Activated CD4-positive, CD25-positive, alpha-beta regulatory T cell treated with anti-CD3 and anti-CD28 coated beads, Interleukin-2, amount 50 U/mL, for 24 hours (primary cell): Measurements from ENCODE around the gene RHOBTB1.
"Not testable (repeated sequence)": the region's sequence is repeated elsewhere in the genome, so short reads cannot be mapped to it uniquely, and the experiment has no call there.

Experiments
- ATAC-seq, 2 donors: fragments of 150-1000 bp; cut with Tn5 transposase; one replicate each; pipeline ENCODE4 v1.10.0; 2021; ENCODE audit warnings: mild to moderate bottlenecking in 1 of 2, moderate library complexity in 1 of 2

The RHOBTB1 gene

GRCh38 chr10:60944058-60944909 lies at the start of gene RHOBTB1:
Gene RHOBTB1 (minus strand): TSS chr10:60944185. CDS start chr10:60911542, 32,643 bp downstream.
- peak; percentile 30 to 50 for ATAC-seq

GRCh38 chr10:60992636-60993035 lies 48.7 kb upstream of the RHOBTB1 start:
- ATAC-seq, result no peak

- ATAC-seq, result no peak
Measured at GRCh38 chr10:60990663-60991062, 46.7 kb upstream of the RHOBTB1 start.

GRCh38 chr10:60989400-60989876 lies 45.5 kb upstream of the RHOBTB1 start:
- no peak for ATAC-seq

GRCh38 chr10:60986791-60987190 lies 42.8 kb upstream of the RHOBTB1 start:
- no peak for ATAC-seq

- no peak for ATAC-seq
Measured at GRCh38 chr10:60985951-60986350, 42.0 kb upstream of the RHOBTB1 start.

- no peak for ATAC-seq
Measured at GRCh38 chr10:60980997-60981396, 37.0 kb upstream of the RHOBTB1 start.

GRCh38 chr10:60979667-60980104 lies 35.7 kb upstream of the RHOBTB1 start:
- ATAC-seq, result no peak

- ATAC-seq, result no peak
Measured at GRCh38 chr10:60978287-60979115, 34.5 kb upstream of the RHOBTB1 start.

- ATAC-seq, result no peak
Measured at GRCh38 chr10:60977161-60978122, 33.5 kb upstream of the RHOBTB1 start.

GRCh38 chr10:60976687-60977086 lies 32.7 kb upstream of the RHOBTB1 start:
- ATAC-seq, result no peak

- no peak for ATAC-seq
Measured at GRCh38 chr10:60975716-60976115, 31.7 kb upstream of the RHOBTB1 start.

GRCh38 chr10:60974463-60975149 lies 30.6 kb upstream of the RHOBTB1 start:
- peak; percentile 64 to 81 for ATAC-seq

GRCh38 chr10:60973086-60973485 lies 29.1 kb upstream of the RHOBTB1 start:
- no peak for ATAC-seq

GRCh38 chr10:60972181-60972580 lies 28.2 kb upstream of the RHOBTB1 start:
- not testable (repeated sequence) for ATAC-seq

- no peak for ATAC-seq
Measured at GRCh38 chr10:60970526-60970925, 26.5 kb upstream of the RHOBTB1 start.

- no peak for ATAC-seq
Measured at GRCh38 chr10:60968504-60968903, 24.5 kb upstream of the RHOBTB1 start.

GRCh38 chr10:60967854-60968484 lies 24.0 kb upstream of the RHOBTB1 start:
- no peak for ATAC-seq

- ATAC-seq, result no peak
Measured at GRCh38 chr10:60967260-60967659, 23.3 kb upstream of the RHOBTB1 start.

GRCh38 chr10:60965696-60966095 lies 21.7 kb upstream of the RHOBTB1 start:
- ATAC-seq, result no peak
